Measurements from ENCODE around the gene DDN. TPM values are rescaled to one million over a fixed set of nuclear protein-coding genes. Genes with fewer than 3 reads are reported as not detected.

Gene DDN
- total and polyA plus RNA-seq, 9 of the 15 experiments (the other 6 are each of a cell fraction or from before 2014, with no cell fraction given), result 0.03 to 3.6 (median 1.6) TPM

- peaks cover 97% of the 10 kb centered on the region for H3K36me3 ChIP-seq (ENCODE audit: control insufficient read depth, insufficient read depth, low read length)
- 85% methylated on average over 2 of the region's 4 CpGs for WGBS (ENCODE audit: insufficient coverage, low coverage, missing lambda C conversion rate)
- DNase-seq (ENCODE audit: extremely low read depth in 1 of 4, low spot score in 3 of 4), result no peak
- no peak overlapping the region for H3K4me2 ChIP-seq (ENCODE audit: insufficient read depth, low read length)
- H3K4me1 ChIP-seq (replicated peaks in 1 of 2; ENCODE audit: control insufficient read depth in 2 of 2, insufficient read depth in 2 of 2, low read length in 2 of 2), result peaks cover 0 to 13% of the 10 kb centered on the region in 2 experiments; a peak in 1 of 5 replicates
- ATAC-seq, result no peak
- no peak for TF ChIP-seq RHOXF2B (CRISPR knock-in tag; conservative IDR thresholded peaks at IDR 0.05)
- no peak for TF ChIP-seq JUND (IDR thresholded peaks at IDR 0.05; ENCODE audit: borderline replicate concordance, low read depth, low read length)
- TF ChIP-seq JUND (tag; IDR thresholded peaks at IDR 0.05; ENCODE audit: borderline replicate concordance, low read depth, low read length), result no peak
- no peak for TF ChIP-seq ZNF57 (CRISPR knock-in tag; IDR thresholded peaks at IDR 0.05)
- TF ChIP-seq ERF (CRISPR knock-in tag; IDR thresholded peaks at IDR 0.05), result no peak
- TF ChIP-seq, protein P1, sequence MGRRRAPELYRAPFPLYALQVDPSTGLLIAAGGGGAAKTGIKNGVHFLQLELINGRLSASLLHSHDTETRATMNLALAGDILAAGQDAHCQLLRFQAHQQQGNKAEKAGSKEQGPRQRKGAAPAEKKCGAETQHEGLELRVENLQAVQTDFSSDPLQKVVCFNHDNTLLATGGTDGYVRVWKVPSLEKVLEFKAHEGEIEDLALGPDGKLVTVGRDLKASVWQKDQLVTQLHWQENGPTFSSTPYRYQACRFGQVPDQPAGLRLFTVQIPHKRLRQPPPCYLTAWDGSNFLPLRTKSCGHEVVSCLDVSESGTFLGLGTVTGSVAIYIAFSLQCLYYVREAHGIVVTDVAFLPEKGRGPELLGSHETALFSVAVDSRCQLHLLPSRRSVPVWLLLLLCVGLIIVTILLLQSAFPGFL (CRISPR knock-in tag; IDR thresholded peaks at IDR 0.05), result no peak
- no peak for TF ChIP-seq THRAP3 (IDR thresholded peaks at IDR 0.05; ENCODE audit: borderline replicate concordance)
- no peak for TF ChIP-seq ZNF263 (CRISPR knock-in tag; IDR thresholded peaks at IDR 0.05; ENCODE audit: borderline replicate concordance)
- no peak for TF ChIP-seq NRF1 (conservative IDR thresholded peaks at IDR 0.05 in 1 of 2, IDR thresholded peaks at IDR 0.05 in 1 of 2)
- TF ChIP-seq SMAD2 (IDR thresholded peaks at IDR 0.05; ENCODE audit: low read depth, low read length), result no peak
- TF ChIP-seq SIN3A (IDR thresholded peaks at IDR 0.05; ENCODE audit: borderline replicate concordance in 2 of 2, control insufficient read depth in 1 of 2, low read depth in 2 of 2, low read length in 2 of 2), result no peak
- TF ChIP-seq SREBF1 (IDR thresholded peaks at IDR 0.05; ENCODE audit: borderline replicate concordance, low read depth, low read length), result no peak
- TF ChIP-seq MED1 (CRISPR knock-in tag; IDR thresholded peaks at IDR 0.05; ENCODE audit: borderline replicate concordance), result no peak
- TF ChIP-seq ZNF695 (CRISPR knock-in tag; IDR thresholded peaks at IDR 0.05), result no peak
- TF ChIP-seq MXD1 (CRISPR knock-in tag; IDR thresholded peaks at IDR 0.05; ENCODE audit: borderline replicate concordance, poor library complexity, severe bottlenecking), result no peak
- no peak for TF ChIP-seq HNRNPL (IDR thresholded peaks at IDR 0.05; ENCODE audit: low read depth, low read length)
- TF ChIP-seq ZNF609 (CRISPR knock-in tag; IDR thresholded peaks at IDR 0.05; ENCODE audit: borderline replicate concordance), result no peak
- no peaks in the 10 kb centered on the region for H3K27me3 ChIP-seq (ENCODE audit: control insufficient read depth in 2 of 2, insufficient read depth in 2 of 2, low read length in 2 of 2)
- intact Hi-C loops (cut with micrococcal nuclease) (no loop called here), in situ Hi-C loops (cut with MboI) (no loop called here)
- ChIA-PET CTCF (ENCODE audit: low intra/inter-chr PET ratio) (no interaction called here), POLR2A (interaction anchor here (1.5 to 12.9 kb wide), 4 partner anchors 9 to 16 kb away, joined by 6 to 78 read pairs (median 18); partner anchors contain the start of gene PRKAG1)
- no peaks in the 10 kb centered on the region; the same call in 1 of the 2 replicates for H4K20me1 ChIP-seq (replicated peaks; ENCODE audit: control insufficient read depth, insufficient read depth, low read length)
- H3K9me1 ChIP-seq (ENCODE audit: control insufficient read depth, insufficient read depth, low read length), result no peaks in the 10 kb centered on the region
- no peak overlapping the region for H3K27ac ChIP-seq (ENCODE audit: extremely low read depth, low read depth, low read length)
- H3K79me2 ChIP-seq (ENCODE audit: control insufficient read depth, insufficient read depth, low read length), result no peaks in the 10 kb centered on the region
- no peaks in the 10 kb centered on the region for H3K9me3 ChIP-seq (replicated peaks; ENCODE audit: control insufficient read depth, insufficient read depth, low read depth, low read length)
- H2AFZ ChIP-seq (ENCODE audit: low read depth, low read length), result no peak overlapping the region
- H3K4me3 ChIP-seq, result no peak overlapping the region
- BruUV-seq (replicated peaks), result no TSS peak
- H3K9ac ChIP-seq (ENCODE audit: insufficient read depth in 1 of 2, low read depth in 2 of 2, low read length in 2 of 2), result no peak overlapping the region
- no peak for FAIRE-seq
Observed at GRCh38 chr12:49034286-49034622, 35.1 kb upstream of the DDN start.

Measured in K562 (cell line).